Hepatocyte (in vitro differentiated cells): Measurements from ENCODE around the gene MINDY4.

ENCODE experiments used
- CTCF ChIP-seq: fragments of 200-600 bp; sonication (generic); IDR thresholded peaks from 2 replicates; pipeline ENCODE4 v1.5.1; 2016; ENCODE audit warnings: antibody characterized with exemption, mild to moderate bottlenecking; ENCODE audit not compliant: poor library complexity
- EZH2 ChIP-seq: fragments of 200-600 bp; sonication (generic); IDR thresholded peaks from 2 replicates; pipeline ENCODE4 v1.6.1; 2016; ENCODE audit warnings: antibody characterized with exemption, mild to moderate bottlenecking, borderline replicate concordance

GRCh38 chr7:30859202-30859939 lies 88.2 kb downstream of the MINDY4 start:
- no peak for TF ChIP-seq CTCF
- TF ChIP-seq EZH2, result no peak
